ENCODE measurements around the gene RPL7L1.

RPL7L1 gene

GRCh38 chr6:42937548-42938427 is 58.4 kb downstream of the RPL7L1 start:
- H3K4me3 ChIP-seq (ENCODE audit: low read depth in 1 of 2, low read length in 2 of 2), result no peak overlapping the region
- no peaks in the 10 kb centered on the region for H3K27me3 ChIP-seq (ENCODE audit: insufficient read depth, low read length, poor library complexity)
- no peak for DNase-seq
- H3K79me2 ChIP-seq (ENCODE audit: insufficient read depth, low read length), result peaks cover 34% of the 10 kb centered on the region
- peaks cover 7% of the 10 kb centered on the region for H3K4me1 ChIP-seq (ENCODE audit: insufficient read depth, low read length)
- H3K27ac ChIP-seq (ENCODE audit: low read length), result no peak overlapping the region
- H3K36me3 ChIP-seq (ENCODE audit: insufficient read depth, low read length), result peaks cover 87% of the 10 kb centered on the region
- no peak overlapping the region for H3K4me2 ChIP-seq (ENCODE audit: insufficient read depth, low read length)
- no peaks in the 10 kb centered on the region for H3K9me3 ChIP-seq (ENCODE audit: insufficient read depth, low read length, severe bottlenecking)
- no peak overlapping the region for H2AFZ ChIP-seq (ENCODE audit: low read depth, low read length)
- peaks cover 38% of the 10 kb centered on the region for H4K20me1 ChIP-seq (ENCODE audit: insufficient read depth, low read length)
- no peak overlapping the region for H3K9ac ChIP-seq (ENCODE audit: low read depth, low read length)
- no peak; the same call in 1 of the 3 replicates for ATAC-seq (ENCODE audit: insufficient read depth, low read depth)
- TF ChIP-seq CTCF (IDR thresholded peaks at IDR 0.05; ENCODE audit: borderline replicate concordance, extremely low read depth, low read length, poor library complexity, severe bottlenecking) (no peak), EZH2 (IDR thresholded peaks at IDR 0.05; ENCODE audit: borderline replicate concordance, low read depth, low read length, severe bottlenecking) (no peak)

GRCh38 chr6:42938428-42938796 is 59.0 kb downstream of the RPL7L1 start:
- H3K4me1 ChIP-seq (ENCODE audit: insufficient read depth, low read length), result 0 out of 2 replicates have a peak, but pooled peaks cover under 1% of the 10 kb centered on the region

GRCh38 chr6:42938987-42939809 is 59.8 kb downstream of the RPL7L1 start:
- TF ChIP-seq CTCF (IDR thresholded peaks at IDR 0.05; ENCODE audit: borderline replicate concordance, extremely low read depth, low read length, poor library complexity, severe bottlenecking), result no peak
- Histone ChIP-seq H3K27me3 (ENCODE audit: insufficient read depth, low read length, poor library complexity) (no peaks in the 10 kb centered on the region), H3K79me2 (ENCODE audit: insufficient read depth, low read length) (peaks cover 20% of the 10 kb centered on the region), H4K20me1 (ENCODE audit: insufficient read depth, low read length) (peaks cover 32% of the 10 kb centered on the region), H3K4me2 (ENCODE audit: insufficient read depth, low read length) (no peak overlapping the region), H3K9ac (ENCODE audit: low read depth, low read length) (no peak overlapping the region), H3K9me3 (ENCODE audit: insufficient read depth, low read length, severe bottlenecking) (no peaks in the 10 kb centered on the region), H3K4me1 (ENCODE audit: insufficient read depth, low read length) (no peaks in the 10 kb centered on the region), H3K27ac (ENCODE audit: low read length) (no peak overlapping the region), H2AFZ (ENCODE audit: low read depth, low read length) (no peak overlapping the region), H3K4me3 (ENCODE audit: low read depth in 1 of 2, low read length in 2 of 2) (no peak overlapping the region), H3K36me3 (ENCODE audit: insufficient read depth, low read length) (peaks cover 86% of the 10 kb centered on the region)
- DNase-seq (no peak), ATAC-seq (ENCODE audit: insufficient read depth, low read depth) (no peak)

More at GRCh38 chr6:42938428-42938796, 59.0 kb downstream of the RPL7L1 start:
- no peak for ATAC-seq (ENCODE audit: insufficient read depth, low read depth)
- Histone ChIP-seq H3K27me3 (ENCODE audit: insufficient read depth, low read length, poor library complexity) (no peaks in the 10 kb centered on the region), H3K4me2 (ENCODE audit: insufficient read depth, low read length) (no peak overlapping the region), H4K20me1 (ENCODE audit: insufficient read depth, low read length) (peaks cover 32% of the 10 kb centered on the region), H3K79me2 (ENCODE audit: insufficient read depth, low read length) (peaks cover 28% of the 10 kb centered on the region), H3K27ac (ENCODE audit: low read length) (no peak overlapping the region), H3K4me3 (ENCODE audit: low read depth in 1 of 2, low read length in 2 of 2) (no peak overlapping the region), H3K9me3 (ENCODE audit: insufficient read depth, low read length, severe bottlenecking) (no peaks in the 10 kb centered on the region), H3K9ac (ENCODE audit: low read depth, low read length) (no peak overlapping the region), H2AFZ (ENCODE audit: low read depth, low read length) (no peak overlapping the region), H3K36me3 (ENCODE audit: insufficient read depth, low read length) (peaks cover 86% of the 10 kb centered on the region)
- DNase-seq, result no peak
- TF ChIP-seq CTCF (IDR thresholded peaks at IDR 0.05; ENCODE audit: borderline replicate concordance, extremely low read depth, low read length, poor library complexity, severe bottlenecking) (no peak), EZH2 (IDR thresholded peaks at IDR 0.05; ENCODE audit: borderline replicate concordance, low read depth, low read length, severe bottlenecking) (no peak)
